NCI-H748 (cell line): Measurements from ENCODE around the gene LGALS12.
A peak's percentile ranks its signal among the peaks of the same experiment; 100 is the strongest.
"Not testable (repeated sequence)": the region's sequence is repeated elsewhere in the genome, so short reads cannot be mapped to it uniquely, and the experiment has no call there.

Source experiments
- DNase-seq: peaks from one replicate; lab custom pipeline; 2025; ENCODE audit not compliant: unreplicated experiment; lab: John Stamatoyannopoulos, UW

The LGALS12 gene

GRCh38 chr11:63504933-63505586 is 824 bp upstream of the LGALS12 start:
- no peak for DNase-seq

GRCh38 chr11:63506876-63507275 is 992 bp downstream of the LGALS12 start:
- no peak for DNase-seq

- DNase-seq: no peak
Observed at GRCh38 chr11:63507511-63507910, 1.6 kb downstream of the LGALS12 start.

- peak; percentile 22 for DNase-seq
Observed at GRCh38 chr11:63508009-63508408, 2.1 kb downstream of the LGALS12 start.

GRCh38 chr11:63508745-63509144 is 2.9 kb downstream of the LGALS12 start:
- DNase-seq: no peak

- no peak for DNase-seq
Observed at GRCh38 chr11:63510360-63511047, 4.6 kb downstream of the LGALS12 start.

- no peak for DNase-seq
Observed at GRCh38 chr11:63511048-63511748, 5.3 kb downstream of the LGALS12 start.

GRCh38 chr11:63512816-63513215 is 6.9 kb downstream of the LGALS12 start:
- DNase-seq: no peak

- no peak for DNase-seq
Observed at GRCh38 chr11:63516109-63516508, 10.2 kb downstream of the LGALS12 start.

GRCh38 chr11:63517156-63517555 is 11.3 kb downstream of the LGALS12 start:
- no peak for DNase-seq

- DNase-seq: no peak
Observed at GRCh38 chr11:63518548-63518947, 12.7 kb downstream of the LGALS12 start.

GRCh38 chr11:63520606-63521170 is 14.8 kb downstream of the LGALS12 start:
- DNase-seq: no peak

- DNase-seq: no peak
Observed at GRCh38 chr11:63521896-63522295, 16.0 kb downstream of the LGALS12 start.

- no peak for DNase-seq
Observed at GRCh38 chr11:63523151-63523550, 17.3 kb downstream of the LGALS12 start.

GRCh38 chr11:63527667-63528066 is 21.8 kb downstream of the LGALS12 start:
- DNase-seq: no peak

- DNase-seq: not testable (repeated sequence)
Observed at GRCh38 chr11:63528156-63528555, 22.3 kb downstream of the LGALS12 start.

- not testable (repeated sequence) for DNase-seq
Observed at GRCh38 chr11:63528729-63529278, 22.9 kb downstream of the LGALS12 start.

- not testable (repeated sequence) for DNase-seq
Observed at GRCh38 chr11:63529373-63529772, 23.5 kb downstream of the LGALS12 start.

GRCh38 chr11:63530021-63530420 is 24.1 kb downstream of the LGALS12 start:
- DNase-seq: no peak

- not testable (repeated sequence) for DNase-seq
Observed at GRCh38 chr11:63531074-63531792, 25.3 kb downstream of the LGALS12 start.

- DNase-seq: no peak
Observed at GRCh38 chr11:63532117-63532516, 26.2 kb downstream of the LGALS12 start.
